ENCODE data around the gene PYGB. TPM values are rescaled to one million over a fixed set of nuclear protein-coding genes. Genes with fewer than 3 reads are reported as not detected.

PYGB gene
- total RNA-seq, 4 donors from 2014 or later = 83.2 to 141 (median 94.6) TPM

GRCh38 chr20:25251019-25251418, 3.1 kb downstream of the PYGB start:
- Histone ChIP-seq H3K27ac (no peak overlapping the region), H3K27me3 (no peaks in the 10 kb centered on the region), H3K4me3 (replicated peaks in 1 of 3) (no peak overlapping the region), H3K9me3 (no peaks in the 10 kb centered on the region), H3K4me1 (peaks cover 54 to 59% of the 10 kb centered on the region in 2 donors), H3K36me3 (no peaks in the 10 kb centered on the region)
- TF ChIP-seq CTCF (IDR thresholded peaks at IDR 0.05) = no peak
- TF ChIP-seq POLR2A (IDR thresholded peaks at IDR 0.05) = no peak
- intact Hi-C loops (cut with DNase I) = no loop called here
- no peak for DNase-seq
- 92 to 93% methylated on average over 9 of the region's 9 CpGs for WGBS, 2 donors

- Histone ChIP-seq H3K4me1 (peaks cover 57 to 65% of the 10 kb centered on the region in 2 donors), H3K9me3 (no peaks in the 10 kb centered on the region), H3K27ac (peak overlapping the region in 2 of 3 donors; percentile 34 to 93), H3K36me3 (no peaks in the 10 kb centered on the region), H3K4me3 (replicated peaks in 1 of 3) (no peak overlapping the region), H3K27me3 (no peaks in the 10 kb centered on the region)
- TF ChIP-seq CTCF (IDR thresholded peaks at IDR 0.05) = no peak
- no peak for TF ChIP-seq POLR2A (IDR thresholded peaks at IDR 0.05)
- DNase-seq = no peak
- intact Hi-C loops (cut with DNase I) = no loop called here
- 74 to 83% methylated on average over 4 of the region's 4 CpGs for WGBS, 2 donors
Observed at GRCh38 chr20:25251558-25251957, 3.7 kb downstream of the PYGB start.

GRCh38 chr20:25252230-25252651, 4.4 kb downstream of the PYGB start:
- intact Hi-C loops (cut with DNase I) = no loop called here
- WGBS, 2 donors = 84 to 90% methylated on average over 6 of the region's 6 CpGs
- peak overlapping the region; percentile 93 to 97 (median 93) for H3K27ac ChIP-seq

GRCh38 chr20:25252686-25253421, 5.0 kb downstream of the PYGB start:
- Histone ChIP-seq H3K4me1 (peaks cover 54 to 70% of the 10 kb centered on the region in 2 donors), H3K36me3 (no peaks in the 10 kb centered on the region), H3K27ac (peak overlapping the region; percentile 93 to 97 (median 93)), H3K4me3 (replicated peaks in 1 of 3) (no peak overlapping the region), H3K9me3 (no peaks in the 10 kb centered on the region), H3K27me3 (no peaks in the 10 kb centered on the region)
- intact Hi-C loops (cut with DNase I) = no loop called here
- no peak for TF ChIP-seq POLR2A (IDR thresholded peaks at IDR 0.05)
- TF ChIP-seq CTCF (IDR thresholded peaks at IDR 0.05) = no peak
- 84 to 90% methylated on average over 6 of the region's 6 CpGs for WGBS, 2 donors
- no peak for DNase-seq

More at GRCh38 chr20:25252230-25252651, 4.4 kb downstream of the PYGB start:
- no peaks in the 10 kb centered on the region for H3K36me3 ChIP-seq
- no peak for TF ChIP-seq POLR2A (IDR thresholded peaks at IDR 0.05)
- no peak for TF ChIP-seq CTCF (IDR thresholded peaks at IDR 0.05)
- peaks cover 53 to 69% of the 10 kb centered on the region in 2 donors for H3K4me1 ChIP-seq
- no peak overlapping the region for H3K4me3 ChIP-seq (replicated peaks in 1 of 3)
- no peaks in the 10 kb centered on the region for H3K27me3 ChIP-seq
- no peak for DNase-seq
- H3K9me3 ChIP-seq = no peaks in the 10 kb centered on the region

GRCh38 chr20:25253606-25254275, 5.9 kb downstream of the PYGB start:
- intact Hi-C loops (cut with DNase I) = no loop called here

More at GRCh38 chr20:25253606-25254275, 5.9 kb downstream of the PYGB start:
- DNase-seq = peak; percentile 71 to 76
- Histone ChIP-seq H3K36me3 (no peaks in the 10 kb centered on the region), H3K9me3 (no peaks in the 10 kb centered on the region), H3K4me3 (replicated peaks in 1 of 3) (no peak overlapping the region), H3K27ac (peak overlapping the region; percentile 93 to 97 (median 93)), H3K27me3 (no peaks in the 10 kb centered on the region), H3K4me1 (peaks cover 52 to 70% of the 10 kb centered on the region in 2 donors)
- no peak for TF ChIP-seq CTCF (IDR thresholded peaks at IDR 0.05)
- TF ChIP-seq POLR2A (IDR thresholded peaks at IDR 0.05) = no peak
- WGBS, 2 donors = 43 to 48% methylated on average over 11 of the region's 11 CpGs

Measured in thyroid gland (tissue), 4 donors.